Thyroid gland (tissue), 4 donors: Measurements from ENCODE around the gene CCDC50.

ENCODE experiments used
- POLR2A ChIP-seq, 2 donors: fragments of 450-650 bp; IDR thresholded peaks; one replicate each; pipeline ENCODE4 v1.6.1; 2017; ENCODE audit warnings: antibody characterized with exemption in 2 of 2, mild to moderate bottlenecking in 2 of 2, moderate library complexity in 1 of 2
- TF ChIP-seq, protein P1 (sequence below), 6 experiments: fragments of 200-600 bp in 3 of 6; fragments of 450-650 bp in 3 of 6; sonication (generic) in 3 of 6; IDR thresholded peaks; one replicate each; pipeline ENCODE4 v1.5.1; 2016 to 2019; ENCODE audit warnings: antibody characterized with exemption in 6 of 6, mild to moderate bottlenecking in 2 of 6, inconsistent platforms in 1 of 6, moderate library complexity in 1 of 6

DNA sequence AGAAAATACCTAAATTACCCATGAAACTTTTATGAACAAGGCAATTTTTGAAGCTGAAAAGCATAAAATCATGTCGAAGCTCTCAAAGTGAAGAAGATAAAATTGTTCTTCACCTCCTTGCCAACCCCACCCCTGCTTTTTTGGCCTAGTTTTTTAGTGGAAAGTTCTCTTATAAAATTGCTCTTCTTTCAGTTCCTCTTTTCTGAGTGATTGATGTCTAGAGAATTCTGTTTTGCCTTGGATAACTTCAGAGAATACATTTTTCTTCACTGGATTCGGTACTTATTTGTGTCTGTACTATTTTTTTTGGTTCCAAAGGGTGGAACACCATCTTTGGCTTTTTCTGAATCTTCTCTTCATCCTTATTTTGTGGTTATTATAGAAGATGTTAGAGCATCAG, 106.8 kb downstream of the CCDC50 start:
- TF ChIP-seq, protein P1, sequence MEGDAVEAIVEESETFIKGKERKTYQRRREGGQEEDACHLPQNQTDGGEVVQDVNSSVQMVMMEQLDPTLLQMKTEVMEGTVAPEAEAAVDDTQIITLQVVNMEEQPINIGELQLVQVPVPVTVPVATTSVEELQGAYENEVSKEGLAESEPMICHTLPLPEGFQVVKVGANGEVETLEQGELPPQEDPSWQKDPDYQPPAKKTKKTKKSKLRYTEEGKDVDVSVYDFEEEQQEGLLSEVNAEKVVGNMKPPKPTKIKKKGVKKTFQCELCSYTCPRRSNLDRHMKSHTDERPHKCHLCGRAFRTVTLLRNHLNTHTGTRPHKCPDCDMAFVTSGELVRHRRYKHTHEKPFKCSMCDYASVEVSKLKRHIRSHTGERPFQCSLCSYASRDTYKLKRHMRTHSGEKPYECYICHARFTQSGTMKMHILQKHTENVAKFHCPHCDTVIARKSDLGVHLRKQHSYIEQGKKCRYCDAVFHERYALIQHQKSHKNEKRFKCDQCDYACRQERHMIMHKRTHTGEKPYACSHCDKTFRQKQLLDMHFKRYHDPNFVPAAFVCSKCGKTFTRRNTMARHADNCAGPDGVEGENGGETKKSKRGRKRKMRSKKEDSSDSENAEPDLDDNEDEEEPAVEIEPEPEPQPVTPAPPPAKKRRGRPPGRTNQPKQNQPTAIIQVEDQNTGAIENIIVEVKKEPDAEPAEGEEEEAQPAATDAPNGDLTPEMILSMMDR (IDR thresholded peaks at IDR 0.05) = no peak
- no peak for TF ChIP-seq POLR2A (IDR thresholded peaks at IDR 0.05)
